Measurements from ENCODE around the gene RAB8A. TPM values are rescaled to one million over a fixed set of nuclear protein-coding genes. Genes with fewer than 3 reads are reported as not detected.

The RAB8A gene
- total RNA-seq, 1 experiment from 2014 or later, result 103 TPM

GRCh38 chr19:16161840-16162239 lies 50.2 kb downstream of the RAB8A start:
- Mint-ChIP-seq H3K4me3 (no peak overlapping the region), H3K27ac (no peak overlapping the region), H3K27me3 (ENCODE audit: low read depth) (no peaks in the 10 kb centered on the region; the same call in 1 of the 2 replicates), H3K9me3 (no peaks in the 10 kb centered on the region), H3K4me1 (no peaks in the 10 kb centered on the region), H3K36me3 (ENCODE audit: insufficient read depth in 1 of 3, low read depth in 3 of 3) (no peaks in the 10 kb centered on the region)
- Histone ChIP-seq H3K27ac (ENCODE audit: insufficient read length, low read depth, low read length) (no peak overlapping the region), H4K8ac (replicated peaks; ENCODE audit: insufficient read length, low read depth, low read length) (no peak overlapping the region), H2BK5ac (ENCODE audit: insufficient read length, low read length) (no peak overlapping the region), H3K79me1 (ENCODE audit: insufficient read depth, low read depth, low read length, poor library complexity, severe bottlenecking) (no peaks in the 10 kb centered on the region), H3K4ac (ENCODE audit: low read depth, low read length) (no peak overlapping the region), H2AFZ (ENCODE audit: low read length) (no peak overlapping the region), H3K27me3 (ENCODE audit: insufficient read depth, low read length) (no peaks in the 10 kb centered on the region), H3K23me2 (ENCODE audit: insufficient read length, low read depth, low read length, poor library complexity, severe bottlenecking) (no peaks in the 10 kb centered on the region), H3K14ac (ENCODE audit: insufficient read depth, low read length) (no peak overlapping the region), H4K91ac (ENCODE audit: insufficient read length, low read depth, low read length) (no peak overlapping the region), H2BK20ac (ENCODE audit: low read depth, low read length, poor library complexity, severe bottlenecking) (no peak overlapping the region), H3K18ac (ENCODE audit: insufficient read length, low read depth, low read length) (no peak overlapping the region), H2BK120ac (ENCODE audit: low read depth, low read length, poor library complexity, severe bottlenecking) (no peak overlapping the region), H3K9ac (ENCODE audit: extremely low read depth, insufficient read length, low read length) (no peak overlapping the region), H4K20me1 (ENCODE audit: control insufficient read depth, insufficient read depth, insufficient read length) (no peaks in the 10 kb centered on the region), H2BK15ac (ENCODE audit: low read depth, low read length) (no peak overlapping the region), H3K23ac (ENCODE audit: insufficient read length, low read depth, low read length) (no peak overlapping the region), H3K9me3 (ENCODE audit: control insufficient read depth, low read depth, low read length) (no peaks in the 10 kb centered on the region), H4K5ac (ENCODE audit: insufficient read length, low read depth, low read length) (no peak overlapping the region), H3K4me2 (ENCODE audit: insufficient read depth, insufficient read length, low read length) (no peak overlapping the region), H2BK12ac (ENCODE audit: insufficient read length, low read depth, low read length) (no peak overlapping the region), H3K56ac (ENCODE audit: insufficient read length, low read depth, low read length) (no peak overlapping the region), H3K4me1 (ENCODE audit: insufficient read depth, low read length) (no peaks in the 10 kb centered on the region), H2AK5ac (ENCODE audit: insufficient read length, low read length) (no peak overlapping the region), H3K79me2 (ENCODE audit: insufficient read depth, low read length) (no peaks in the 10 kb centered on the region), H3T11ph (ENCODE audit: low read length) (no peak overlapping the region)
- no peak for DNase-seq
- no peak for TF ChIP-seq CTCF (conservative IDR thresholded peaks at IDR 0.05)
- WGBS (ENCODE audit: extremely low coverage, insufficient read length, low lambda C conversion rate), result no CpG with 5 or more reads among the region's 3 CpGs

Measured in H9 (cell line).